PC-9 (cell line): ENCODE data around the gene TPD52L1.

Experiments used
- CTCF ChIP-seq: fragments of 200-600 bp; sonication (generic); conservative IDR thresholded peaks from 2 replicates; pipeline ENCODE4 v1.6.1; 2017; ENCODE audit warnings: mixed run types, antibody characterized with exemption, mild to moderate bottlenecking, moderate library complexity
- EZH2 ChIP-seq: fragments of 200-600 bp; sonication (generic); IDR thresholded peaks from 2 replicates; pipeline ENCODE4 v1.8.0; 2017; ENCODE audit warnings: antibody characterized with exemption, low read depth

- TF ChIP-seq CTCF (no peak), EZH2 (no peak)
Measured at GRCh38 chr6:125123051-125123450, 30.5 kb upstream of the TPD52L1 start.
